Esophagus muscularis mucosa (tissue), 4 donors: ENCODE data around the gene CXCR1.

Source experiments
- EP300 ChIP-seq: sonication (generic); formaldehyde crosslinking; IDR thresholded peaks from one replicate; pipeline ENCODE4 v1.6.1; 2017; ENCODE audit warnings: antibody characterized with exemption
- POLR2A ChIP-seq: fragments of 450-650 bp; IDR thresholded peaks from one replicate; pipeline ENCODE4 v1.6.1; 2017; ENCODE audit warnings: antibody characterized with exemption, moderate library complexity, mild to moderate bottlenecking, low read depth
- POLR2AphosphoS5 ChIP-seq, 2 donors: sonication (generic); formaldehyde crosslinking; IDR thresholded peaks; one replicate each; pipeline ENCODE4 v1.6.1; 2017; ENCODE audit warnings: antibody characterized with exemption in 2 of 2
- TF ChIP-seq, protein P1 (sequence below), 3 experiments: fragments of 200-600 bp in 2 of 3; fragments of 450-650 bp in 1 of 3; sonication (generic) in 2 of 3; IDR thresholded peaks; one replicate each; pipeline ENCODE4 v1.5.1; 2017 to 2019; ENCODE audit warnings: antibody characterized with exemption in 3 of 3, mild to moderate bottlenecking in 2 of 3, moderate library complexity in 1 of 3

DNA sequence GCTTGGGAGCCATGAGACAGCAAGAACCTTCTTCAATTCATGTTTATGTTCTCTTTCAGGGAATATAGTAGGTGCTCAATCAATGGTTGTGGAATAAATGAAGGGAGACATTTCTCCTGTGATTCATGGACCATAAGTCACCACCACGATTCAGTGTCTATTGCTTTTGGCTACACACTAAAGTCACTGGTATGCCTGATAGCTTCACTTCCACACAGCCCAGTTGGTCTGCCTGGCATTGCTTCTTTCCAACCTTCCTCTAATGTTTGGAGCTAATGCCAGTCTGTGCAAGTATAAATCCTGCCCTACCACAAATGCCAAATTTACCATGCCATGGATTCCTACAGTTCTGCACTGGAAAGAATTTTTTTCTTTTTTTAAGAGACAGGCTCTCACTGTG, 1.3 kb upstream of the CXCR1 start:
- TF ChIP-seq, protein P1, sequence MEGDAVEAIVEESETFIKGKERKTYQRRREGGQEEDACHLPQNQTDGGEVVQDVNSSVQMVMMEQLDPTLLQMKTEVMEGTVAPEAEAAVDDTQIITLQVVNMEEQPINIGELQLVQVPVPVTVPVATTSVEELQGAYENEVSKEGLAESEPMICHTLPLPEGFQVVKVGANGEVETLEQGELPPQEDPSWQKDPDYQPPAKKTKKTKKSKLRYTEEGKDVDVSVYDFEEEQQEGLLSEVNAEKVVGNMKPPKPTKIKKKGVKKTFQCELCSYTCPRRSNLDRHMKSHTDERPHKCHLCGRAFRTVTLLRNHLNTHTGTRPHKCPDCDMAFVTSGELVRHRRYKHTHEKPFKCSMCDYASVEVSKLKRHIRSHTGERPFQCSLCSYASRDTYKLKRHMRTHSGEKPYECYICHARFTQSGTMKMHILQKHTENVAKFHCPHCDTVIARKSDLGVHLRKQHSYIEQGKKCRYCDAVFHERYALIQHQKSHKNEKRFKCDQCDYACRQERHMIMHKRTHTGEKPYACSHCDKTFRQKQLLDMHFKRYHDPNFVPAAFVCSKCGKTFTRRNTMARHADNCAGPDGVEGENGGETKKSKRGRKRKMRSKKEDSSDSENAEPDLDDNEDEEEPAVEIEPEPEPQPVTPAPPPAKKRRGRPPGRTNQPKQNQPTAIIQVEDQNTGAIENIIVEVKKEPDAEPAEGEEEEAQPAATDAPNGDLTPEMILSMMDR (IDR thresholded peaks at IDR 0.05) = no peak
- TF ChIP-seq EP300 = no peak
- TF ChIP-seq POLR2A = no peak
- no peak for TF ChIP-seq POLR2AphosphoS5 (IDR thresholded peaks at IDR 0.05)
